RCC 7860 (cell line): Measurements from ENCODE around the gene NUB1.

ENCODE experiments used
- DNase-seq: peaks from one replicate; pipeline ENCODE4 v3.0.0-alpha.2; 2015; ENCODE audit warnings: low spot score
- FAIRE-seq: peaks from 2 replicates; lab custom pipeline; 2012; peaks lifted over from hg19 to GRCh38; lab: Jason Lieb, UNC

NUB1 gene

GRCh38 chr7:151416112-151416940 lies 74.7 kb downstream of the NUB1 start:
- FAIRE-seq: no peak
- no peak for DNase-seq

- DNase-seq (no peak), FAIRE-seq (no peak)
These were observed 75.3 kb downstream of the NUB1 start for GRCh38 chr7:151416941-151417315.

GRCh38 chr7:151420144-151420543 lies 78.5 kb downstream of the NUB1 start:
- no peak for FAIRE-seq
- DNase-seq: no peak

- DNase-seq (no peak), FAIRE-seq (no peak)
These were observed 80.6 kb downstream of the NUB1 start for GRCh38 chr7:151422212-151422611.

GRCh38 chr7:151423226-151423625 lies 81.6 kb downstream of the NUB1 start:
- FAIRE-seq: no peak
- no peak for DNase-seq

GRCh38 chr7:151423936-151424335 lies 82.3 kb downstream of the NUB1 start:
- FAIRE-seq (no peak), DNase-seq (no peak)

- no peak for FAIRE-seq
- no peak for DNase-seq
These were observed 83.2 kb downstream of the NUB1 start for GRCh38 chr7:151424799-151425198.

- DNase-seq (no peak), FAIRE-seq (no peak)
These were observed 84.2 kb downstream of the NUB1 start for GRCh38 chr7:151425670-151426440.

GRCh38 chr7:151426441-151426903 lies 84.9 kb downstream of the NUB1 start:
- peak; percentile 81 for DNase-seq
- peak; percentile 88 for FAIRE-seq

- no peak for DNase-seq
- no peak for FAIRE-seq
These were observed 85.5 kb downstream of the NUB1 start for GRCh38 chr7:151426904-151427704.

- DNase-seq (no peak), FAIRE-seq (no peak)
These were observed 86.2 kb downstream of the NUB1 start for GRCh38 chr7:151427705-151428377.
